ENCODE results near the gene EPB41L2.

EPB41L2 gene

DNA sequence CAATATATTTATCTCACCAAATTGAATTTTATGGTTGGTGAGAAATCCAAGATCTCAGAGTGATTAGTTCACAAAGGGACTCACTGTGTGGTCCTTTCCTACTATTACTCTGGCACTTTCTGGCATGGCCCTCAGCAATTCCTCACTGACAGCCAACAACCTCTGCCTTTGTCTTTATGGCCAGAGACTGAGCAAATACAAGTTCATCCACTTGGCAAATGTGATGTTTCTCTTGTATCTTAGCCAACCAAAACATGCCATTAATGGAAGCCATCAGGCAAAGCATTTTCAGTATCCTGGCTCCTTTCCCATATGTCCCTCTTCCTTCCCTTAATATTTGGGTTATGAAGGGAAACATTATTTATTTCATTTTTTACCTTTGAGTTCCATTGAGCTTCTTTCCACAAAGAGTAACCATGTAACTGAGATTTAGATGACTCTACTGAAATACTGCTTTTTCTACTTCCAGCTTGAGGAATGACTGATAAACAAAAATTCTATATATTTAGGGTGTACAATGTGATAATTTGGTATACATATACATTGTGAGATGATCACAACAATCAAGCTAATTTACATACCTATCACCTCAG is 266.6 kb downstream of the EPB41L2 start:
- no peak for DNase-seq (ENCODE audit: low read depth in 3 of 3)

DNA sequence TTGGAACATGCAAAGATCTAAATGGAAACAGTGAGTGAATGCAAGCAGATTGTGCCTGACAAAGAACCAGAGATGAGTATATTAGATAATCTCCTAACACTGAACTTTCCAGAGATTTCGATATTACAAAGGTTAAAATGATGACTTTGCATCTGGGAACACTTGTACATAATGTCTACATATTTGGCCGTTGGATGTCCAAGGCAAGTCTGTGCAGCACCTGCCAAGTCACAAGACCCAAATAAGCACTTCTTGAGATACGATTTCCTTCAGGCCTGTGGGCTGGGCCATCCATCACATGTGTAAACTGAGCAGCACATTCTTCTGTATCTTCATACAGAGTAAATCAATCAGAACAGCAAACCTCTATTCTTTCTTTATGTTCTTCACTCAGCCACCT is 268.3 kb downstream of the EPB41L2 start:
- DNase-seq (ENCODE audit: low read depth in 3 of 3), result no peak

- no peak for DNase-seq (ENCODE audit: low read depth in 3 of 3)
Observed at GRCh38 chr6:130794010-130794697, 268.9 kb downstream of the EPB41L2 start.
